NOMO-1 treated with dmso at 0.1 percent for 144 hours (cell line): ENCODE measurements around the gene TRAIP.
"Not testable (repeated sequence)": the region's sequence is repeated elsewhere in the genome, so short reads cannot be mapped to it uniquely, and the experiment has no call there.

Experiments used
- DNase-seq: peaks from one replicate; lab custom pipeline; 2025; ENCODE audit not compliant: unreplicated experiment; lab: John Stamatoyannopoulos, UW

Gene TRAIP

DNA sequence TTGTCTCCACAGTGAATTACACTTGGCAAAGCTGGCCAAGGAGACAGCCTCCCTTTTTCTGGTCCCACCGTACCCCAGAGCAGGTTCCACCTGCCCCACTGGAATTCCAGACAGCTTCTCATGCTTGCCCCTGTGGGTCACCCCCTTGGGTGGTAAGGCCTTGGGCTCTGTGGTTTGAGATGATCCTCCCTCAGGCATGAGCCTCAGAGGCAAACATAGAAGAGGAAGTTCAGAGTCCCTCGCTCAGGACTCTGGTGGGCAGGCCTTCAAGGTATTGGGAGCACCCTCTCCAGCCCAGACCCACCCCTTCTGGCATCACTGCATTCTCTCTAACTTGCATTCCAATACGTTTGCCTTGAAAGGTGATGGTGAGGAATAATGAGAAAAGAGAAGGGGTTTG lies 25.0 kb downstream of the TRAIP start:
- no peak for DNase-seq

GRCh38 chr3:49826016-49826415 lies 30.3 kb downstream of the TRAIP start:
- no peak for DNase-seq

DNA sequence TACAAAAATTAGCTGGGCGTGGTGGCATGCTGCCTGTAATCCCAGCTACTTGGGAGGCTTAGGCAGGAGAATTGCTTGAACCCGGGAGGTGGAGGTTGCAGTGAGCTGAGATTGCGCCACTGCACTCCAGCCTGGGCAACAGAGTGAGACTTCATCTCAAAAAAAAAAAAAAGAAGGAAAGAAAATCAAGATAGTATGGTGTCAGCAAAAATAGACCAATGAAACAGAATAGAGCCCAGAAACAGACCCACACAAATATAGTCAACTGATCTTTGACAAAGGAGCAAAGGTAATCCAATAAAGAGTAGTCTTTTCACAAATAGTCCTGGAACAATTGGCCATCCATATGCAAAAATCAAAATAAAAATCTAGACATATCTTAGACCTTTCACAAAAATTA lies 33.2 kb downstream of the TRAIP start:
- DNase-seq, result not testable (repeated sequence)

- peak; percentile 58 for DNase-seq
Measured at GRCh38 chr3:49813497-49814174, 42.7 kb downstream of the TRAIP start, which contains the start of gene UBA7. UBA7 (minus strand) TSS chr3:49813953; CDS start chr3:49813787, 166 bp downstream.

DNA sequence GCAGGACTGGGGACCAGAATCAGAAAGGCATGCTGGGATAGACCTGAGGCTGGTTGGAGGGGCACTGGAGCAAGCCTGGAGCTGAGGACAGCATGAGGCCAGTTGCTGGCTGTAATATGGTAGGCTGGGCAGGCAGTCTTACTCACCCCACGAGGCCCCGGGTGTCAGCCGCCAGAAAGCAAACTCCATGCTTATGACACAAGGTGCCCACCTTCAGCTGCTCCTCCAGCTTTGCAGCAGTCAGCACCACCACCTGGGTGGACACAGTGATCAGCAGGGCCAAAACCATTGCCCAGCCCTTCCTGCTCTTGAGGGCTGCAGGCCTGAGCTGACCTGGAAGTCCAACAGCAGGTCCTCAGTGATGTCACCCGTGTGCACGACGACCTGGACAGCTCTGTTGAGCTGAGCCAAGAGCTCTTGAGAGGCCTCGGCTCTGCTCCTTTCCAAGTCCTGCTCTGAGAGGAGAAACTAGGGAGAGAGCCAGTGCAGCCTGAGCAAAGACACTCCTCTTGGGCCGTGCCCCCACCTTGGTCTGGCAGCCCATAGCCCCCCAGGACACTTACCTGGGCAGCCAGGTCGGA lies 43.4 kb downstream of the TRAIP start:
- no peak for DNase-seq

DNA sequence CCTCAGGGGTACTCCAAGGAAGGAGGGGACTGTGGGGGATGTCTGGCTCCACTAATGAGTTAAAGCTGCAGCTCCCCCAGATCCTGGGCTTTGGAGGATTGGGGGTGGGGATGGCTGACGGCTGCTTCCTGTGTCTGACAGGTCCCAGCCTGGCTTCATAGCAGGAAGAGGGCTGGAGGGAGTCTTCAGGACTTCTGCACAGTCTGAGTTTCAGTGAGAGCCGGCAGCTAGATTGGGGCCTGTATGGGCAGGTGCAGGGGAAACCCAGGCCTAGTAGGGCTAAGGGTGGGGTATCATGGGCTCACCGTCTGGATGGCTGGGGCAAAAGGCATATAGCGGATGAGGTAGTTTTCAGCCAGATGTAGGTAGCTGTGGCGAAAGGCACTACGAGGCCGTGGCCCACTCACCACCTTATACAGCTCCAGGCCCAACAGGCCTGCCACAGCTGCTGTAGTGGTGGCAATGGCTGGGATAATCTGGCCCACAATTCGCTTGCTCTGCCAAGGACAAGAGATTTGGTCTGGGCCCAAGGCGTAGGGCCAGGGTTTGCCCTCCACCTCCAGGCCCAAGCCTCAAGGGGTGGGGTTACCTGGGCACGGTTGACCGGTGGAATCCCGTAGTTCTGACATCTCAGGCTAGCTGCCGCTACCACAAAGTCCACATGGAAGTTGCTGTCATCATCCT lies 48.8 kb downstream of the TRAIP start:
- DNase-seq, result no peak

GRCh38 chr3:49806850-49807249 lies 49.5 kb downstream of the TRAIP start:
- DNase-seq, result no peak

DNA sequence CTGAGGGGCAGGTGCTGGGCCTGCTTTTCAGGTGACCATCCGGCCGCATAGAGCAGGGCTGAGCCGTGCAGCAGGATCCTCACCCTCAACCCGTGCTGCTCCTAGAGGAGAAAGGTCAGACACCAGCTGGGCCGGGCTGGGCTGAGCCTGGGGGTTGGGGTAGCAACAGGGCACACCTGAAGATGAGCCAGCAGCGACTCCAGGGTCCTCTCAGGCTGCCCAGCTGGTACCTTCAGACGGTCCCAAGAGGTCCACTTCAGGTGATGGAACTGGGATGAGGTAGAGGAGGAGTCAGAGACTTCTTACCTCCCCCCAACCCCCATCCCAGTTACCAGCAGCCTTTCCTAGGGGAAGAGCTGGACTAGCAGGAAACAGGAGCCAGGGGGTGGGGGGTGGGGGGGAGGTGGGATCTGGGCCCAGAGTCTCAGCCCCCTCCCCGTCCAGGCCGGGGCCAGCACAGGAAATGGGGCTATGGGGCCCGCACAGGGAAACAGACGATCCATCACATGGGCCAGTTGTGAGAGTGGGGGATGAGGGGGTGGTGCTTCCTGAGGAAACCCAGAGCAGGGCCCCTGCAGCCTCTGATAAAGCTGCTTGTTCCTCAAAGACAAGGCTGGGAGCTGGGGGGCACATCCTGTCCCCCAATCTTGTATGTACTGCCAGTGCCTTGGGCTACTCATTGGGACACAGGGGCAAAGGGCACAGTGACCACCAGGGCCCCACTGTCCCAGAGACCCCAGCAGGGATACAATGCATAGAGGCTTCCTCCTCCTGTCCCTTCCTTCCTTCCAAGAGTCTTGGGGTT lies 50.3 kb downstream of the TRAIP start:
- peak; percentile 44 for DNase-seq

DNA sequence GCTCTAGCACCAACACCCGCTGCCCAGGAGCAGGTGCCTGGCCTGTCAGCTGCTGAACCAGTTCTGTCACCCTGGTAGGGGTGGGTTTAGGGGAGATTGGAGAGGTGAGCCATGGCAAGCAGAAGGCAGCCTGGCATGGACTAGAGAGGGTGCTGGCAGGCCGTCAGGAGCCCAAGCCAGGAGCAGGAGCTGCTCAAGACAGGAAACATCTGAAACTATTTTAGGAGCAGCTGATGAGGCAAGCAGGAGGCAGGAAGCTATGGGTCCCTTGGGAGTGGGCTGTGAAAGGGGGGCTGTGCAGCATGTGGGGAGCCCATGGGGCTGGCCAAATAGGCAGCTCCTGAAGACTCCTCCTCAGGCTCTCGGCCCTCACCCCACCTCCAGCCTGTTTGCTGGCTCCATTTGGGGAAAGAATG lies 51.0 kb downstream of the TRAIP start:
- DNase-seq, result peak; percentile 60

DNA sequence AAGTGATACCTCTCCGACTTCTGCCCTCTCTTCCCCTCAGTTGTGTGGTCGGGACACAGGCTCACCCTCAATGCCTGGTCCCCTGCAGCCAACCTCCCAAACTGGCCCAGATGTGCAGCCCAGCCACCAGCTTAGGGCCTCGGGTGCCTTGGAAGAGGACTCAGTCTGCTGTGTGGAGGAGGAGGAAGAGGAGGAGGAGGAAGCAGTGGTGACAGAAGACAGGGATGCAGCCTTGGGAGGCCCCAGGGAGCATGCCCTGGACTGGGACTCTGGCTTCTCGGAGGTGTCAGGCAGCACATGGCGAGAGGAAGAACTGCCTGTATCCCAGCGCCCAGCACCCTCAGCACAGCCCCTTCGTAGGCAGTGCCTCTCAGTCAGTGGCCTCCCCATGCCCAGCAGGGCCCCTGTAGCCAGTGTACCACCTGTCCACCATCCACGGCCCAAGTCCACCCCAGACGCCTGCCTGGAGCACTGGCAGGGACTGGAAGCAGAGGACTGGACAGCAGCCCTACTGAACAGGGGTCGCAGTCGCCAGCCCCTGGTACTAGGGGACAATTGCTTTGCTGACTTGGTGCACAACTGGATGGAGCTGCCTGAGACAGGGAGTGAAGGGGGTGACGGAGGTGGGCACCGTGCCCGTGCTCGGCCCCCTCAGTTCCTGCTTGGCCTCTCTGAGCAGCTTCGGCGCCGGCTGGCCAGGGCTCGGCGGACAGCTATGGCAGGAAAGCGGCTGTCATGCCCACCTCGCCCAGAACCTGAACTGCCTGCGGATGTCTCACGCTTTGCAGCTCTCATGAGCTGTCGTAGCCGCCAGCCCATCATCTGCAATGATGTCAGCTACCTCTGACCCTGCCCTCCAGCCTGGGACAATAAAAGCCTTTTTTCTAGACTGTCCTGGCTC lies 52.0 kb downstream of the TRAIP start:
- DNase-seq, result no peak

DNA sequence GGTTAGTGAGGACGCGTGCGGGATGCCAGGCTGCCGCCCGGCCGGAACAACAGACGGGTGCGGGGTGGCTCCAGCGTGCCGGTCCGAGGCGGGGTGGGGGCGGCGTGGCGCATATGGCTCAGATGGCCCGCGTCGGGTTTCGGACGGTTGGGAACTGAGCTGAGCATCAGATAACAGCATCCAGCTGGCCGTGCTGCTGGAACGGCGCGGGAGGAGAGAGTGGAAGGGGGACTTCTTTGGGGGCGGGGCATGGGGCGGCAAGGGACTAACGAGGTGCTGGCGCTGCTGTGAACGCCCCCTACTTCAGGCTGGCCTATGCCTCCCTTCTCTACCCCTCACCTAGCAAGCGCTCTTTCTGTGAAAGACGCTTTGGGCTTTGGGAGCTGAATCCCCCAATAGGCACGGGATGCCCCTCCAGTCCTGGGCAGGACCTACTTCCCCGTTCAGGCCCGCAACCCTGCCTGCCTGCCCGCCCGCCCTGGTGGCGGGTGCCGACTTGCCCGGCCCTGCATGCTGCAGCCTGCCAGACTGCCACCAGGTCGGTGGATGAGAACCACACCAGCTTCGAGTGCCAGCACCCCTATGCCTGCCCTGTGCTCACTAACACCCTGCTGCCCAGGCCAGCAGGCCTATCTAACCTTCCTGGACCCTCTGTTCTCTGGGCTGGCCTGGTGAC lies 52.8 kb downstream of the TRAIP start:
- peak; percentile 39 for DNase-seq

DNA sequence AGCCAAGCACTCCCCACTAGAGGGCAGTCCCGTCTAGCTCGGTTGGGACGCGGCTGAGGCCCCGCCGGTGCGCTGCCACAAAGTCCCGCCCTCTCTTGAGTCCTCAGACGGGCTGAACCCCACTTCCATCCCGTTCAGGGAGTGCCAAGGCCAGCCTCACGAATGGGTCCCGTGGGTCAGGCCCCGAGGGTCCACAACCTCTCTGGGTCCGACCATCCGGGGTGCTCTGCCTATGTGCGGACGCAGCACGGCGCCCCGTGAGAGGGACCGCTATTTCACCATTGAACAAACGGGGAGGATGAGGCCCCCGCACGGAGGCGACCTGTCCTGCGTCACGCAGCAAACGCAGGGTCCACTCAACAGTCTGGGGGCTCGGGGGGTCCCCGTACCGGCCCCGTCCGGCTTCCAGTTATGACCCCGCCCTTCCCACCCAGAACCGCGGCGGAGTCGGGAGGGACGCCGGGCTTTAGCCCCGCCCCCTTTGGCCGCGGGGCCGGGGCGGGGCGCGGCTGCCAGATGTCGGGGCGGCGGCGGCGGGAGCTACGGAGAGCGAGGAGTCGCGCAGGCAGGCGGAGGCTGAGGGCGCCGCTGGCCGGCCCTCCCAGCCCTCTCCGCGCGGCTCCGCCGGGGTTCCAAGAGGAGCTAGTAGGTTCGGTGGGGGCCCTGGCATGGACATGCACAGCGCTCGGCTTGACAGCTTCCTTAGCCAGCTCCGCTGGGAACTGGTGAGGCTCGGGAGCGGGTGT lies 53.5 kb downstream of the TRAIP start, which contains the start of gene INKA1:
Gene INKA1, plus strand, starts transcription at position 543 of the 746 bp plus-strand sequence. Its CDS starts 132 bp downstream, at position 675.
- peak; percentile 86 for DNase-seq

GRCh38 chr3:49801160-49801559 lies 55.2 kb downstream of the TRAIP start:
- DNase-seq, result no peak

DNA sequence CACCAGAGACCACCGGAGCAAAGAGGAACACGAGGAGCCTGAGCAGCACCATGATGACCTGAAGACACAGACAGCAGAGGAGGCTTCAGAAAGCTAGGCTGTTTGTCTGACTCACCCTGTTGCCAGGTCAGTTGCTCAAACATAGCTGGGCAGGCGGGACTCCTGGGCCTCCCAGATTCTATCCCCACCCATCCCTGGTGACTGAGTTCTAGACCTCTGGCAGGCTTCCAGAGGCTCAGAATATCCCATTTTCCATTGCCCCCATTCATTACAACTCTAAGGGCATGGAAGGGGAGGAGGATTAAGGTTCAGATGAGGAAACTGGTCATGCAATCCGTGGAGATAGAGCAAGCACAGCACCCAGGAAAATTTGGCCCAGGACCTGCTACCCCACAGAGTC lies 56.6 kb downstream of the TRAIP start, which contains the start of gene CDHR4:
Gene CDHR4, minus strand, starts transcription at position 113 of the 400 bp plus-strand sequence. Its CDS starts 61 bp downstream, at position 52.
- DNase-seq, result no peak

DNA sequence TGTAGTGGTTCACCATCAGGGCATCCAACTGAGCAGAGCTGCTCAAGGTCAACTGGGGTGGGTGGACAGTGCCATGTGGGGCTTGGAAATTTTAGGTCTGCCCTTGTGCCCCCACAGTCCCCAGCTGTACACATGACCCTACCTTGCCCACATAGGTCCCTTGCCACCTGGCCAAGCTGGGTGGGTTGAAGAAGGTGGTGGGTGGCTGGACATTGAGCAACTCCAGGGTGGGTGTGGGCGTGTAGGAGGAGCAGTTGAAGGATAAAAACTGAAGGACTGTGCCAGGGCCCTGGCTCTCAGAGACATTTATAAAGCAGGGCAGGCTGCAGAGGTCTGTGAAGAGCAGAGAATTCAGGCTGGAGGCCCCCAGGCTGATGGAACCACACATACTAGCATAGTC lies 57.3 kb downstream of the TRAIP start:
- no peak for DNase-seq

- no peak for DNase-seq
Measured at GRCh38 chr3:49794926-49795905, 61.1 kb downstream of the TRAIP start.

- DNase-seq, result no peak
Measured at GRCh38 chr3:49794431-49794830, 61.9 kb downstream of the TRAIP start.
